ENCODE measurements around the gene ELOVL3.

Gene ELOVL3

DNA sequence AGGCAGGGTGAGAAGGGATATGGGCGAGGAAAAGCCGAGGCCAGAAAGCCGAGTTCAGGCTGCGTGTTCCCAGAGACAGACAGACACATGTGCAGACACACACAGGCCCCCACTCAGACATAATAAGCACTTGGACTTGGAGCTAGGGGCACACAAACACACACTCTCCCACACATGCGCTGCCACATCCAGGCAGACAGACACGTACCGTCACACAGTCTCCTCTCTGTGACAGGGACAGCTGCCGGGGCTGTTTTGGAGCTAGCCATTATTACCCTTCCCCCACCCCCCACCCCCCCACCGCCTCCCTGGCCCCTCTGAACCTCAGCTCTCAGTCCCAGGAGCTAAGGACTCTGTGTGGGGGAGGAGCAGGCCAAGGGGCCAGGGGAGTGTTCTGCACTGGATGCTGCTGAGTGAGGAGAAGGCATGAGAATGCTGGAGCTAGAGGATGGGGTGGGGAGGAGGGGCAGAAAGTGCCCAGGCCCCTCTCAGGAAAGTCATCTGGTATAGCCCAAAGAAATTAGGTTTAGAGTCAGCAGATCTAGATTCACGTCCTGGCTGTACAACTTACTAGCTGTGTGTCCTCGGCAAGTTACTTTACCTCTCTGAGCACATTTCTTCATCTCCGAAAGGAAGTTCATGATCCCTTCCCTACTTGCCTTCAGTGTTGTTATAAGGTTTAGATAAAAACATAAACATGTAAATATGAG, 8.9 kb downstream of the ELOVL3 start:
- no peak for DNase-seq (ENCODE audit: low spot score)
- in situ Hi-C loops (cut with MboI; ENCODE audit: low sequenced_read_pairs, unreplicated experiment): loop anchor here (25.0 kb wide), 1 partner anchor 352 kb away; no protein-coding TSS in a partner anchor
- TF ChIP-seq CTCF (IDR thresholded peaks at IDR 0.05; ENCODE audit: borderline replicate concordance, control extremely low read depth, extremely low read depth, insufficient read depth, missing control alignments): no peak

GRCh38 chr10:102235598-102235920, 9.5 kb downstream of the ELOVL3 start:
- no peak for TF ChIP-seq CTCF (IDR thresholded peaks at IDR 0.05; ENCODE audit: borderline replicate concordance, control extremely low read depth, extremely low read depth, insufficient read depth, missing control alignments)
- DNase-seq (ENCODE audit: low spot score): no peak
- in situ Hi-C loops (cut with MboI; ENCODE audit: low sequenced_read_pairs, unreplicated experiment): loop anchor here (25.0 kb wide), 1 partner anchor 352 kb away; no protein-coding TSS in a partner anchor

GRCh38 chr10:102236006-102236405, 9.9 kb downstream of the ELOVL3 start:
- in situ Hi-C loops (cut with MboI; ENCODE audit: low sequenced_read_pairs, unreplicated experiment): loop anchor here (25.0 kb wide), 1 partner anchor 351 kb away; no protein-coding TSS in a partner anchor

GRCh38 chr10:102237711-102238252, 11.7 kb downstream of the ELOVL3 start:
- no peak for TF ChIP-seq CTCF (IDR thresholded peaks at IDR 0.05; ENCODE audit: borderline replicate concordance, control extremely low read depth, extremely low read depth, insufficient read depth, missing control alignments)
- in situ Hi-C loops (cut with MboI; ENCODE audit: low sequenced_read_pairs, unreplicated experiment): loop anchor here (25.0 kb wide), 1 partner anchor 350 kb away; no protein-coding TSS in a partner anchor
- DNase-seq (ENCODE audit: low spot score): no peak

More at GRCh38 chr10:102236006-102236405, 9.9 kb downstream of the ELOVL3 start:
- TF ChIP-seq CTCF (IDR thresholded peaks at IDR 0.05; ENCODE audit: borderline replicate concordance, control extremely low read depth, extremely low read depth, insufficient read depth, missing control alignments): no peak
- DNase-seq (ENCODE audit: low spot score): no peak

DNA sequence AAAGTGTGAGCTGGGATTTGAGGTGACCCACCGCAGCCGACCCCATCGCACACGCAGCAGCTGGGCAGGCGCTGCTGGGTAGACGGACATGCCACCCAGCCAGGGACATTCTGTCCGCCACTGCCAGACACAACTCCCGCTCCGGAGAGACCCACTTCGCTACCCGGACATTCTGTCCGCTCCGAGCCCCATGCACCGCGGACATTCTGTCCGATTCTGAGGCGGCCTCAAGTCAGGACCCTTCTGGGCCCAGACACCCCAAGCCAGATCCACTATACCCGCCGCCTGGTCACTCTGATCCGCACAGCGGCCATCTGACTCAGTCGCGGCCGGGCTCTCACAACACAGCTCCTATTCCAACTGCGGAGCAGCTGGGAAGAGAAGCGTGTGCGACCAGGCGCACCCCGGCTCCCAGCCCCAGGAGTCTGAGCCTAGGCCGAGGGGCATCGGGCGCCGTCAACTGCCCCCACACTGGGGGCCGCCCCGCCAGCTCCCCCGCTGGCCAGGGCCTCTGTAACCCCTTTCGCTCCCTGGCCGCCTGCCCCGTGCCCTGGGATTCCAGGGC, 14.4 kb downstream of the ELOVL3 start:
- in situ Hi-C loops (cut with MboI; ENCODE audit: low sequenced_read_pairs, unreplicated experiment): loop anchor here (5.0 to 25.0 kb wide), 2 partner anchors 112 to 347 kb away; no protein-coding TSS in a partner anchor
- no peak for DNase-seq (ENCODE audit: low spot score)
- TF ChIP-seq CTCF (IDR thresholded peaks at IDR 0.05; ENCODE audit: borderline replicate concordance, control extremely low read depth, extremely low read depth, insufficient read depth, missing control alignments): no peak

DNA sequence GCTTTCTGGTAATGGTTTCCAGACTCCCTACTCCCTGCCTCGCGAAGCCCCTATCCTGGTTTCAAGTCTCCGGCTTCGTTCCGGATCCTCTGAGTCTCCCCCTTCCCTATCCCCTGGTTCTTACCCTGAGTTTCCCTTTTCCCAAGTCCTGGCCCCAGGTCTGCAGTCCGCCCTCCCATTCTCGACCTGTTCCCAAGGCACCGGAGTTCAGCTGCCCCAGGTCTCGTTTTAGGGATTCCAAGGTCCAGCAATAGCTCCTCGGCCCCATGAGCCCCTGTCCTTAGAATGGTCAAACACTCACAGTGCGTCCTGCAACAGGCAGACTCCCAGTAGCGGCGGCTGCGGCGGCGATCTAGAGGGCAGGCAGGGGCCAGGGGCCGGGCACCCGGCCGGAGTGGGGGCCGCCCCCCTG, 14.9 kb downstream of the ELOVL3 start:
- DNase-seq (ENCODE audit: low spot score): no peak
- in situ Hi-C loops (cut with MboI; ENCODE audit: low sequenced_read_pairs, unreplicated experiment): loop anchor here (5.0 to 25.0 kb wide), 2 partner anchors 111 to 346 kb away; no protein-coding TSS in a partner anchor
- no peak for TF ChIP-seq CTCF (IDR thresholded peaks at IDR 0.05; ENCODE audit: borderline replicate concordance, control extremely low read depth, extremely low read depth, insufficient read depth, missing control alignments)

All from GM13976 (cell line).